Activated naive CD4-positive, alpha-beta T cell treated with Interleukin-2 at 50 U/mL for 16 hours (primary cell): ENCODE results near the gene ZWILCH.

ENCODE experiments used
- DNase-seq: peaks from one replicate; pipeline ENCODE4 v3.0.0-alpha.2; 2020

ZWILCH gene

DNA sequence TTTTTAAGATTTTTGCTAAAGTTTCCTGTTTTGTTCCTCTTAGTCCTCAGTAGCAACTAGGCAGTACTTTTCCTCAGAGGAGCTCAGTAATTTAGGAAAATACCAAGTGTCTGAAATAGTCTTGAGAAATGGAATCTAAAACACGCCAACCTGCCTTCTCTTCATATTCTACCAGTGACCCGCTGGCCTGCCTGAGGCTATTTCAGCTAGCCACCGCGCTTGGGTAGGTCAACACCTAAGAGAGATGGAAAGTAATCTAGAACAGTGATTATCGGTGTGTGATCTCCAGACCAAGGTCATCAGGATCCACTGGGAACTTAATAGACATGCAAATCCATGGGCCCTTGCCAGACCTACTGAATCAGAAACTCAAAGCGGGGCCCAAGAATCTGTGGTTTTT is 53.1 kb downstream of the ZWILCH start:
- no peak for DNase-seq

DNA sequence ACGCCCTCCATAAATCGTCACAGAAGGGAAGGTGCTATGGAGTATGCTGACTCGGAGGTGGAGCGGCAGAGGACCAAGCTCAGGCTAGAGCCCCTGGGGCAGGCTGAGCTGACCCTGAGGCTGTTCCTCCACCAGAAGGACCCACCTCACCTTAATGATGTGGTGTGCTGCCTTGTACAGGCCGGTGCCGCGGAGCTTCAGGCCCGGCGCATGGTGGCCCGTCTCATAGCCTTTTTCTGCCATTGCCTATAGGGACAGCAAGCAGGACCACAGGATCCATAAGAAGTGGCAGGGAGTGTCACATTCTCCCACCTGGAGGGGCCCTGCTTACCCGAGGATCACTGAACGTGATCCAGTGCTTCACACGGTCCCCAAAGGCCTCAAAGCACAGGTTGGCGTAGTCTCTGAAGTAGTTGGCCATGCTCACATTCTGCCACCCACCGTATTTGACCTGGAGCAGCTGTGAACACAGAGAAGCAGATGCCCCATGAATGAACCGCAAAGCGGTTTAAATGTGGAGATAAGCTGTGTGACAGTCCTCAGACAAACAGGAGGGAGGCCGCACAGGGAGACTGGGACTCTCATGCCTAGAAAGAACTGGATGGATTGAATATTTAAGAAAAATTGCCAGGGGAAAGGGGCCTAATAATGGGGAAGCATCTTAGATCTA is 55.9 kb downstream of the ZWILCH start:
- DNase-seq, result no peak

DNA sequence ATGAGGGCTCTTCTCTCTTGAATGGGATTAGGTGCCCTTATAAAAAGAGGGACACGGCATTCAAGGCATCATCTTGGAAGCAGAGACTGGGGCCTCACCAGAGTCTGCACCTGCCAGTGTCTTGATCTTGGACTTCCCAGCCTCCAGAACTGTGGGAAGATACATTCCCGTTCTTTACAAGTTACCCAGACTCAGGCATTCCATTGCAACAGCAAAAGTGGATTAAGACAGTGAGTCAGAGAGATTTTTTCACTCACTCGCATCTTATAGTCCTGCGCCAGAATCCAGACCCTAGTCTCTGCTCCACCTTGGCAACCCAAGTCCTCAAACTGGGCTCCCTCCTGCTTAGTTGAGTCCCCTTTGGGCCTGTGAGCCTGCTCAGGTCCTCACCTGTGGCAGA is 58.0 kb downstream of the ZWILCH start:
- DNase-seq, result no peak

DNA sequence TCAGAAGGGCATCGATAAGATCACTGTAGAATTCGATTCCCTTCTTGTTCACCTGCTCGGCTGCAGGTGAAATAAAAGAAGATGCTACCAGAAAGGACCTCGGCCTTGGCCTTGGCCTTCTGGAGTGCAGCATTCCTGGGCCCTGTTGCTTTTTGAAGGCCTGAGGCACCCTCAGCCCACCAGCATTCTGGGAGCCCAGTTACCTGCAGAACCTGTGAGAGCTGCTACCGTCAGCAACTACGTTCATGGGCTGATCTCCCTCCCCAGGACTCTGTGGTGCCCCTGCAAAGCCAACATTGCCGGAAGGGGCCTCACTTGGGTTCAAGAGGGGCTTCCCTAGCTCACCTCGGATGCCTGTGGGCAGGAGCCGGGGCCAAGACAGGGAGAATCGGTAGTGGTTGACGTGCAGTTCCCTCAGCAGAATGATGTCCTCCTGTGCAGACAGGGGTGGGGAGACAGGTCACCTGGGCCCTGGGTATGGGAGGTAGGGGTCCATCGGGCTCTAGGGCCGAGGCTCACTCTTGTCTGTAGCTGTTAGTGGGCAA is 58.5 kb downstream of the ZWILCH start:
- no peak for DNase-seq

DNA sequence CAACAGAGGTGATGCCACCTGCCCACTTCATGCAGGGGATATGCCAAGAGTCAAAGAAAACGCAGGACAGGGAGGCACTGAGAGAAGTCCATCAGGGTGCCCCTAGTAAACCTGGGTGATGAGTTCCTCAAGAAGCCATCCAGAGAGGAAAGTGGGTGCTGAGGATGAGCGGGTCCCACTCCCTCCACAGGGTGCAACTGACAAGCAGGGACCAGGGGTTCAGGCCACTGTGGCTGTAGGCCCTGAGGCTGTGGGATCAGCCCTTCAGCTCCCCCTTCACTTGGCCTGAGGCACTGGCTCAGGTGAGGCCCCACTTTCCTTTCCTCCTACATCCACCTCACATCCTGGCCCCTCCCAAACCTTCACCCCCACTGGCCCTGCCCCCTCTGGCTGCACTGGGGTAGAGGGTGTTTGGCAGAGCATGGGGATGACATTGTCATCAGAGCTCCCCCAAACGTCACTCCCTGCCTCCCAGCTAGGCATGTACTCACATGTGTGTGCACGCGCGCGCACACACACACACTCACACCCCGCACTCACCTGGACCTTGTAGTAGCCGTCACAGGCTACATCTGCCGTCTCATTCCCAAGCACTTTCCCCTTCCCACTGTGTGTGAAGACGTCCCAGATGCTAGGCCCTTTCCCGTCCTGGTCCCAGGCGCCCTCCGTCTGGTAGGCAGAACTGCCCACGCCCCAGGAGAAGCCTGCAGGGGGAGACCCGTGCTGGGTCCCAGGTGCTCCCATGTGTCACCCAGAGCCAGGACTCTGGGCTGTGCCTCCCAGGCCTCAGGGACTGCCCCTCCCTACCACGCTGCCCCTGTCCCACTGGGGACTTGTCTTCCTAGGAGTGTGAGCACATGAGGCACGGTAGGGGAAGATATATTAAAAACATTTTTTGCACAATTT is 59.3 kb downstream of the ZWILCH start:
- no peak for DNase-seq

DNA sequence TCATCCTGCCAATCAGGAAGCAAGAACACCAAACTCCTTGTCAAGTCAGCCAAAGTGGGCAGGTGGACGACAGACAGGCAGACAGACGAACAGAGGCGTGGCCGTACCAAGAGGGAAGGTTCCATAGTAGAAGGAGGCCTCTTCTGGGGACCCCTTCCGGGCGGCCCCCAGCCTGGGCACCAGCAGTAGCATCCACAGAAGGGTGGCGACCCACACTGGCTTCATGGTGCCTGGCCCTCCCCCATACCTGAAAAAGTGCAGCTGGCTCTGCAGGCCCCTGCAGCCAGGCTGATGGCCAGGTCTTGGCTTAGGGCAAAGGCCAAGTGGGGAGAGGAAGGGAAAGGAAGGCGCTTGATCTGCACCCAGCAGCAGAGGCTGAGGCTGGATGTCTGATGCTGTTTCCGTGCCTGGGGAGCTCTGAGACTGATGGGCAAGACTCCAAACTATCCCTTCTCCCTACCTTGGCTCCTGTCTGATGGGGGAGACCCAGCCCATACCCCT is 60.1 kb downstream of the ZWILCH start:
- DNase-seq, result no peak

DNA sequence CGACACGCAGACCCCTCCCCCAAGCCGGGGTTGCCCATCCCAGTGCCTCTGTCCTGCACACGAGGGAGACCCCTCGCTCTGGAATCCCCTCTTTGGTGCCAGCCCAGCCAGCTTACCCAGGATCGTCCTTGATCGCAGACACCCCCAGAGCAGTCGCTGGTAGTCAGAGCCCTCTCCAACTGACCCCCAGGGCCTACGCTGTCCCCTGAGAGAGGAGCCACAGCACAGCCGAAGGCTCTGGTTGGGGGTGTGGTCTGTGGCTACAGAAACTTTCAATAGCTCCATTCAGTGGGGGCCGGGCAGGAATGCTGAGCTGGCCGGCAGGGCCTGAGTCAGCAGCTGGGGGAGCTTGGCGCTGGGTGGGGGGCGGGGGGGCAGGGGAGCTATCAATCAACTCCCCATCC is 60.6 kb downstream of the ZWILCH start, which contains the start of gene LCTL:
Gene LCTL, minus strand, starts transcription at position 258 of the 404 bp plus-strand sequence. CDS start 633 bp downstream, outside the sequence.
- no peak for DNase-seq

DNA sequence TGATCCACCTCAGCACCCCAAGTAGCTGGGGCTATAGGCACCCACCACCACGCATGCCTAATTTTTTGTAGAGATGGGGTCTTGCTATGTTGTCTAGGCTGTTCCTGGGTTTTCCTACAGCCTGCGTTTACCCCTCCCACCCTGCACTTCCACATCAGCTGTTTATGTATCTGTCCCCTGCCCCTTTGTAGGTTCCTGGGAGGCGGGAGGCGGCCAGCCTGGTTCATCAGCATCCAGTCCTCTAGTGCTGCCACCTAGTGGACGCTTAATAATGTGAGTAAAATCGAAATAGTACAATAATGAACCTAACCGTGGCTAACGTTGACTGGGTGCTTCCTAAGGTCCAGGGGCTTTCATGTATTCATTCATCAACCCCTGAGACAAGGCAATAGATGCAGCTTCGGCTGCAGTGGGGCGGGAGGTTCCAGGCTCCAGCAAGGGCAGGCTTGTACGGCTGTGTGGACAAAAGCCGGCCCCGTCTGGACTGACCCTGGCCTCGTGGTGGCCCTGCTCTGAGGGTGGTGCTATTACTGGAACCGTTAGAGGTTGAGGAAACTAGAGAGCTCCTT is 61.9 kb downstream of the ZWILCH start:
- DNase-seq, result peak; percentile 52

DNA sequence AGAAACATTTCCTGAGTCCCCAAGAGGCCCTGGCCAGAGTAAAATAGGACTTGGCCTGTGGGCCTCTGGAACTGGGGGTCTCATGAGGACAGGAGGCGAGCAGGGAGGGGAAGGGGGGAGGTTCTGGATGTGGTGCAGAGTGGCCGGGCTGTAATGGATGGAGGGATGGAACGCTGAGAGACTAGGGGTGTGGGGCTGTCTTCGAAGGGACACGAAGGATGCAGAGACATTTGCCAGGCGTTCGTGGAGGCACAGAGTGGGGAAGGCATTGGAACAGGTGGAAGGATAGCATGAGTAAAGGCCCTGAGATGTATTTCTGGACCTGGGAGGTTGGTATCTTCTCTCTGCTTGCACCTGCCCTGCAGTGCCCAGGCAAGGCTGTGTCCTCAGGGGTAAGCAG is 62.8 kb downstream of the ZWILCH start:
- DNase-seq, result no peak

DNA sequence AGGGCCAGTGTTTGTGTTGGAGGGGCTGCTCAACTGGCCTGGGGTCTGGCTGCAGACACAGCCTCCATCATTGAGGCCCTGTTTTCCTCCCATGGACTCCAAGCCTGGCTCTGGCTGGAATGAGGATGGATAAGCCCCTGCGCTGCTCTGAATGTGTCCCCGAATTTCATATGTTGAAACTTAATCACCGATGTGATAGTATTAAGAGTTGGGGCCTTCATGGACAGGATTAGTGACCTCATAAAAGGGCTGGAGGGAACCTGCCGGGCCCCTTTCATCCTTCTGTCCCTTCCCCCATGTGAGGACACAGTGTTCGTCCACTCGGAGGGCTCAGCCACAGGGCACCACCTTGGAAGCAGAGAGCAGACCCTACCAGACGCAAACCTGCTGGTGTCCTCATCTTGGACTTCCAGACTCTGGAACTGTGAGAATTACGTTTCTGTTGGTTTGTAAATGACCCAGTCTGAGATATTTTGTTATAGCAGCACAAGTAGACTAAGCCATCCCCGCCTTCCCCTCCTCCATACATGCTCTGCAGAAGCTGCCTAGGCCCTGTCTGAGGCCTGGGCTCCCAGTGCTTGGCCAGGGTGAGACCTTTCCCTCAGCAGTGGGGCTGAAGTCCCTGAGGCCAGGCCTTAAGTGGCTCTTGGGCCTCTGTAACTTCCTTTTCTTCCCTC is 64.5 kb downstream of the ZWILCH start:
- no peak for DNase-seq

DNA sequence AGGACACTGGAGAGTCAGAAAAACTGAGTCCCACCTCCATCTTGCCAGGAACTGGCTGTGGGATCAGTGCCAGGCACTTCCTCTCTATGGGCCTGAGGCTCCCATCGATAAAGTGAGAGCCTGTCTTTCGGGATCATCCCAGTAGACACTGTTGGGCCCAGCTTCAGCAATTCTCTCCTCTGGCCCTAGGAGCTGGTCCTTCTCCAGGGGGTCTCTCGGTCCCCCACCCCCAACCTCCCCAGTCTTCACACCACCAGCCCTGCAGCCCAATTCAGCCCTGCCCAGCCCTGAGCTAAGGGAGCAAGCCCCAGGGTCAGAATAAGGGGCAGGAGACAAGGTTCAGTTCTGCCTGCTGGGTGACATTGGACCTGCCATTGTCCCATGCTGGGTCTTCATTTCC is 65.2 kb downstream of the ZWILCH start:
- DNase-seq, result no peak

DNA sequence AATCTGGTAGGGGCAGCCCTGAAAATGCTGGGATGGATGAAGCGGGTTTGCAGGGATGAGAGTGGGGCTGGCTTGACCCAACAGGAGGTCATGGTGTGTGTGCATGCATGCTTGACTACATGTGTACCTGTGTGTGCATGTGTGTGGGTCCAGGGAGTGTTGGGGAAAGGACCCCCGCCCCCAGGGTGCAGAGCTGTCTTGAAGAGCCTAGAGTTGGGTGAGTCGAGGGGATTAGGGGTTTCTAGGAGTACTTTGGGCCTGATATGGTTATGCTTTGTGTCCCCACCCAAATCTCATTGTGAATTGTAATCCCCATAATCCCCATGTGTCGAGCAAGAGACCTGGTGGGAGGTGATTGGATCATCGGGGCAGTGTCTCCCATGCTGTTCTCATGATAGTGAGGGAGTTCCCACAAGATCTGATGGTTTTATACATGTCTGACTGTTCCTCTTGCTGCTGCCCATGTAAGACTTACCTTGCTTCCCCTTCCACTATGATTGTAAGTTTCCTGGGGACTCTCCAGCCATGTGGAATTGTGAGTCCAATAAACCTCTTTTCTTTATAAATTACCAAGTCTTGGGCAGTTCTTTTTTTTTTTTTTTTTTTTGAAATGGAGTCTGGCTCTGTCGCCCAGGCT is 65.8 kb downstream of the ZWILCH start:
- DNase-seq, result no peak

DNA sequence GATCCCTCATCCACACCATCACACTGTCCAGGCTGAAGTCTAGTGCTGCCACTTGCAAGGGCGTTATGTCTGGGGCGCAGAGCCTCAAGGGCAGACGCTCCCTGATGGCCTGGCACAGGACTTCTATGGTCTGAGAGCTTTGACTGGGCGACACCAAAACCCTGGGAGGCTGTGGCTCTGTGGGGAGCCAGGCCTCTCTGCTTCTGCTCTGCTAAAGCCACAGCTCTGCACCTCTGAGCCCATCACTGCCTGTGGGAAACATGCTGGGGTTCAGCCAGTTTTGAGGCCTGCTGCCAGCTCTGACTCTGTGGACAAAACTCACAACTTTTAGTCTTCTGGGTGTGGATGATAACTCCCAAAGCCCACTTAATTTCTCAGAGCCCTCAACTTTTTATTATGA is 67.0 kb downstream of the ZWILCH start:
- DNase-seq, result no peak

DNA sequence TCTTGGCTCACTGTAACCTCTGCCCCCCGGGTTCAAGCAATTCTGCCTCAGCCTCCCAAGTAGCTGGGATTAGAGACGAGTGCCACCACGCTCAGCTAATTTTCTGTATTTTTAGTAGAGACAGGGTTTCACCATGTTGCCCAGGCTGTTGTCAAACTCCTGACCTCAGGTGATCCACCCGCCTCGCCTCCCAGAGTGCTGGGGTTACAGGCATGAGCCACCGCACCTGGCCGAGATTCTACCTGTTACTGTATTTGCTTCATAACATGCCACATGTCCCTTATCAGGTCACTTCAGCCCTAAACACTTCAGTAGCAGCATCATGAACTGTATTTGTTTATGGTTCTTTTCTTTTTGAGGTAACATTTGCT is 68.2 kb downstream of the ZWILCH start:
- DNase-seq, result no peak

DNA sequence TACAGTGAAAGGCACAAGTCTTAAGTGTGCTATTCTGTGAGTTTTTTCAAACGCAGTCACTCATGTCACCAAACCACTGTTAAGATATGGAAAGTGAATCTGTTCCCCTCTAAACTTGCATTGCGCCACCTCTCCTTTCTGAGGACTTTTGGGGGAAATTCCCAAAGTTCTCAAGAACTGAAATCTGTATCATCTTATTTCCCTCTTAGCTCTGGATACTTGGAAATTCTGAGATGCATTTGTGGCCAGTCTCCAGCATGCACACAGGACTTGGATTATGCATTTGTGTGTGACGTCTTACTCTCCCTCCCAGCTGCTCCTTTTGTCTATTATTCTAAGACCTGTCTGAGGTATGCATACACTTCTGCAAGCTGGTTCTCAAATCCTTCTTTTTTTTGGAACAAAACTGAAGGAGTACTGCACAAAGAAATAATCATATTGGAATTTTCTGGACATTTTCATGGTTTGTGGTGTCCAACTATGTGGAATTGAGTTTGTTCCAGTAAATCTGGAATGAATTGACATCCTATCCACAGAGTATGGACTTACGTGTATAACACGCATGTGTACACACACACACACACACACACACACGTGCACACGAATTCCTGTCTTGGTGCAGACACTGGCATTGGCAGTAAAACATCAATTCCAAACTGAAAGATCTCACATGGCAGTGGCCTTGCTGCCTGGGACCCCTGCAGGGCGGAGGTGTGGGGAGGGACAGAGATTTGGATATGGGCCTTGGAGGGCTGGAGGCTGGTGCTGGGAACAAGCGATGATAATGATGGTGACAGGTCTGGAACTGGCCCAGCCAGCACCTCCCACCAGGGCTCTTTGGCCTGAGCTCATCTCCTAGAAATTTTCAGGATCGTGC is 68.8 kb downstream of the ZWILCH start:
- DNase-seq, result no peak

DNA sequence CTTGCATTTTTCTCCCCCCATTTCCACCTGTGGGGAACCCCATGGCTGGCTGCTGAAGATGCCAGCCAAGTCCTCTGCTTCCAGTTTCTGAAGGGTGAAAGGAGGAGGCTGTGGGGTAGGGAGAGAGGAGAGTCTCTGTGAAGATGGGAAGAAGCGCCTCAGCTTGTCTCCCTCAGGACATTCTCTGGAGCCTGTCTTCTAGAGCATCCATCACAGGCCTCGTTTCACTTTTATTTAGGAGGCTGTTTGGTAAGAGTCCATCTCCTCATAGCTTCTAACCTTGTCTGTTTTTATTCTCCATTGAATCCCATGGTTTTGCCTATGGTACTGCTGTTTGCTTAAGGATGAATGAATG is 69.4 kb downstream of the ZWILCH start:
- DNase-seq, result no peak

DNA sequence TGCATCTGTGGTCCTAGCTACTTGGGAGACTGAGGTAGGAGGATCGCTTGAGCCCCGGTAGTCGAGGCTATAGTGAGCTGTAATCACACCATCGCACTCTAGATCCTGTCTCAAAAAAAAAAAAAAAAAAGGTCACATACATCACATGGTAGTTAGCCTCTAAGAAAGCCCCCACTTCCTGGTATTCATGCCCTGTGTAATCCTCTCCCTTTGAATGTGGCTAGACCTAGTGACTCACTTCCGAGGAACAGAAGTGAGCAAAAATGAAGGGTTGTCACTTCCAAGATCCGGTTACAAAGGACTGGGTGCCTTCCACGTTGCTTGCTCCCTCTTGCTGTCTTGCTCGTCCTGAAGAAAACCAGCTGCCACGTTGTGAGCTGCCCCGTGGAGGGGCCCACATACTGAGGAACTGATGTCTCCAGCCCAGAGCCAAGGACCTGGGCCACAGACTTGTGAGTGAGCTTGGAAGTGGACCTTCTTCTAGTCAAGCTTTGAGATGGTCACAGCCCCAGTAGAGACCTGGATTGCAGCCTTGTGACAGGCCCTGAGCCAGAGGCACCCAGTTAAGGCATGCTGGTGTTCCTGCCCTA is 73.3 kb downstream of the ZWILCH start:
- no peak for DNase-seq

DNA sequence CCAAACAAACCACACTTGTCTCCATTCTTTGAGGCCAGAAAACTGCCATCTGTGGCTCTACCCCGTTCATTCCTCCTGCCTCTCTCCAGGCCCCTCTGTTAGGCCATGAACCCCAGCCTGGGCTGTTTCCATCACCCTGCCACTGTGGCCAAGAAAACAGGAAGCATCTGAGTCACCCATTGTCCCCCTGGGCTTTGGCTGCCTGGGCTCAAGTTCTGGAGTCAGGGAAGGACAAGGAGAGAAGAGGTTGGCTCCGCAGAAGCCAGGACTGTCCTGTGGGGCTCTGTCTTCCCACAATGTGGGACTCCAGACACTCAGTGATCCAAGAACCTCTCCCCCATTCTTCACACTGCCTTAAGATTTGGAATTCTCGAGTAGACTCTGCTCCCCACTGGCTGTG is 75.5 kb downstream of the ZWILCH start:
- DNase-seq, result no peak

DNA sequence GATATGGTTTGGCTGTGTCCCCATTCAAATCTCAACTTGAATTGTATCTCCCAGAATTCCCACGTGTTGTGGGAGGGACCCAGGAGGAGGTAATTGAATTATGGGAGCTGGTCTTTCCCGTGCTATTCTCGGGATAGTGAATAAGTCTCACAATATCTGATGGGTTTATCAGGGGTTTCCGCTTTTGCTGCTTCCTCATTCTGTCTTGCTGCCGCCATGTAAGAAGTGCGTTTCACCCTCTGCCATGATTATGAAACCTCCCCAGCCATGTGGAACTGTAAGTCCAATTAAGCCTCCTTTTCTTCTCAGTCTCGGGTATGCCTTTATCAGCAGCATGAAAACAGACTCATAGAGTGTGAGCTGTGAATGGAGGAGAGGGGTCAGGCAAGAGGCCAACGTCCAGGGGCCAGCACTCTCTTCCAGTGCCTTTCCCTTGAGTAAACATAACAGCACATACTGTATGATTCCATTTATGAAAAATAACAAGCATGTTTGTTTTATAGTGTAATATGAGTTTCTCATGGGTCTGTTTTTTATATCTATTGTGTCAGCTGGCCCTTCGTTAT is 76.9 kb downstream of the ZWILCH start:
- no peak for DNase-seq

DNA sequence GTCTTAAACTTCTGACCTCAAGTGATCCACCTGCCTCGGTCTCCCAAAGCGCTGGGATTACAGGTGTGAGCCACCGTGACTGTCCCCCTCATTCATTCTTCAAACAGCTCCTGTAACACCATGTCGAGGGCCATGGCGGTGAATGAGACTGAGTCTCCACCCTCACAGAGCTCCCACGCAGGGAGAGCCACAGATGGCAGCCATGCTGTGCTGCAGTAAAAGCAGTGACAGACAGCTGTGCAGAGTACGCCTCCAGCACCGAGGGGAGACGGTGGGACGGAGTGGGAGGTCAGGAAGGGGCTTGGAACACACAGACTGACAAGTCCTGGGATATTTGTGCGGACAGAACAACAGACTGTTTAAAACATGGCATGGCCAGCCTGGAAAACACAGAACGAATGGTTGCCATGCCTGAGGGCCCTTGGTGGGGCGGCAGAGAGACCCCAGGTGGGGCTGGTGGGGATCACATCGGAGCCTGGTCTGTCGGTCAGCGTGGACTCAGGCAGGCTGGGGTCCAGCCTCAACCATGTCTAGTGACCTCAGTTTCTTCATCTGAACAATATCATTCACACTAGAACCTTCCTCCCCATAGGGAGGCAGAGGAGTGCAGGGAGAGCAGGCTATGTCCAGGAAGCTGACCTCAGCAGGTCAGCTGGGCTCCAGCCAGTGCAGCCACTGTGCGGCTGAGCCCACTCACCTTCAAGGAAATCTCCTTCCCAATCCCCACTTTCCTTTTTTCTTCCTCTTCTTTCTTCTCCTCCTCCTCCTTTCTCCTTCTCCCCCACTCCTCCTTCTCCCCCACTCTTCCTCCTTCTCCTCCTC is 81.2 kb downstream of the ZWILCH start:
- no peak for DNase-seq
